ENCODE results near the gene RANBP9.
A peak's percentile ranks its signal among the peaks of the same experiment; 100 is the strongest.

The RANBP9 gene

GRCh38 chr6:13711733-13712598 lies at the start of gene RANBP9:
Gene RANBP9, minus strand, starts transcription at chr6:13711835. Its CDS starts 330 bp downstream, at chr6:13711505.
- DNase-seq: peak; percentile 93

DNA sequence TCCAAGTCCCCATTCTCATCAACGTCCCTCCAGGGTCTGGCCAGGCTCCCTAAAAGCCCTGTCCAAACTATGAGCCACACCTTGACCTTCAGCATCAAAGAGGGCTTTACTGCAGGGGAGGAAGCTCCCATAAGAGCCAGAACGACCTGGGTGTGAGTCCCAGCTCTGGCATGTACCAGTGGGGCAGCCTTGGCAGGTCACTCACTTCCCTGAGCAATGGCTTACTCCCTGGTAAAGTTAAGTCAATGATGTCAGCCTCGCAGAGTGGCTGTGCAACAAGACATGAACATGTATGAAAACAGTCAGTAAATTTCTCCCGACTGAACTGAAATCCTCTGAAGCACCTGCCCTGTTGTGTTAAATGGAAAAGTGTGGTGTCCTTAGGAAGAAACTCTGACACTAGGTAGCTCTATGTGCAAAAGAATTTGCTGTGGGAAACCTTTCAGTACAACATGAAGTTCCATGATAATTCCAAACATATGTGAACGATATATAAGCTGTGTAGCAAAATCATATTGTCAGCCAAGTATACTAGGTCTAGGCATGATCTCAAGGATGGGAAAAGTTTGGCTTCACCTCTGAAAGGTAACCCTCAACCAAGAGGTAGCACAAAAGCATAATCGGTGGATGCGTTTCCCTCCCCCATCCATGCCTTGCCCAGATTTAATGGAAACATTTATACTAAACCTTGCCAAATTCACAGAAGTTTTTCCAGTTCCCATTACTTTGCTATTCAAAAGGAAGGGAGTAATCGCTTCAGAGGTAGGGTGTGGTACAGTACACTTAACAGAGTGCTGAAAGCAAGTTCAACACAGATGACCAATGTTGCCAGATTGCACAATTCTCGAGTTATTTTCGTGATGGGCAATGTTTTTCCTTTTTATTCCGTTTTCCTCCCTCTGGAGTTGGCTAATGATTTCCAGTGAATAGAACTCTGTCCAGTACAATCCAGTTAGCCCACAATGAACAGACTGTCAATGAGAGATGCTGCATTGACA lies 49.0 kb upstream of the RANBP9 start:
- DNase-seq: no peak

GRCh38 chr6:13759025-13759424 lies 47.4 kb upstream of the RANBP9 start:
- DNase-seq: no peak

DNA sequence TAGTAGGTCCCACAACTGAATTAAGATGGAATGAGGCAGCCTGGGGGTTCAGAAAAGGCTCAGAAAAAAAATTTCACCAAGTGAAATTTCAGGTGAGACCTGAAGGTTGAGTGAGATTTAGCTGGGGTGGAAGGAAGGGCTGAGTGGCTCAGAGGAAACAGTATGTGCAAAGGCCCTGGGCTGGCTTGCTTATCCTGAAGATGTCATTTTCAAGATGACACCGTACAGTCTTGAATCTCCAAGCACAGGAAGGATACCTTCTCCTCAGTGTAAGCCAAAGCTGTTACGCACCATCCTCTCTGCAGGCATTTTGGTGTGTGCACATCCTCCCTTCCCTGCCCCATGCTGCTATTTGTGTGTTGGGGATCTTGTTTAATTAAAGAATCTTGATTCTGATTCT lies 43.0 kb upstream of the RANBP9 start:
- no peak for DNase-seq

DNA sequence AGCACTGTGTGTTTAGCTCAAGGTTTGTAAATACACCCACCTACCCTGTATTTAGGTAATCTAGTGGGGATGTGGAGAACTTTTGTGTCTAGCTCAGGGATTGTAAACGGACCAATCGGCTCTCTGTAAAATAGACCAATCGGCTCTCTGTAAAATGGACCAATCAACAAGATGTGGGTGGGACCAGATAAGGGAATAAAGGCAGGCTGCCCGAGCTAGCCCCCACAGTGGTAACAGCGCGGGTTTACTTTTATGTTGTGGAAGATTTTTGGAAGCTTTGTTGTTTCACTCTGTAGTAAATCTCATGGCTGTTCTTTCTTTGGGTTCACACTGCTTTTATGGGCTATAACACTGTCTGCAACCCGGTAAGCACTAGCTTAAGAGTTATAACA lies 32.1 kb upstream of the RANBP9 start:
- no peak for DNase-seq

DNA sequence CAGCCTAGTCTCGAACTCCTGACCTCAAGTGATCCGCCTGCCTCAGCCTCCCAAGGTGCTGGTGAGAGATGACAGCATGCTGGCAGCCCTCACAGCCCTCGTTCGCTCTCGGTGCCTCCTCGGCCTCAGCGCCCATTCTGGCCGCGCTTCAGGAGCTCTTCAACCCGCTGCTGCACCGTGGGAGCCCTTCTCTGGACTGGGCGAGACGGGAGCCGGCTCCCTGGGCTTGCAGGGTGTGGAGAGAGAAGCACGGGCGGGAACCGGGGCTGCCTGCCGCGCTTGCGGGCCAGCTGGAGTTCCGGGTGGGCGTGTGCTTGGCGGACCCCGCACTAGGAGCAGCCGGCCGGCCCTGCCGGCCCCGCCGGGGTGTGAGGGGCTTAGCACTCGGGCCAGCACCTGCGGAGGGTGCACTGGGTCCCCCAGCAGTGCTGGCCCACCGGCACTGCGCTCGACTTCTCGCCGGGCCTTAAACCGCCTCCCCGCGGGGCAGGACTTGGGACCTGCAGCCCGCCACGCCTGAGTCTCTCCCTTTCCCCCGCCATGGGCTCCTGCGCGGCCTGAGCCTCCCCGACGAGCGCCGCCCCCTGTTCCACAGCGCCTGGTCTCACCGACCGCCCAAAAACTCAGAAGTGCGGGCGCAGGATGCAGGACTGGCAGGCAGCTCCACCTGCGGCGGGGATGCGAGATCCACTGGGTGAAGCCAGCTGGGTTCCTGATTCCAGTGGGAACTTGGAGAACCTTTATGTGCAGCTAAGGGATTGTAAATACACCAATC lies 31.5 kb upstream of the RANBP9 start:
- peak; percentile 56 for DNase-seq

- DNase-seq: peak; percentile 17
These were observed 29.7 kb upstream of the RANBP9 start for GRCh38 chr6:13741365-13741764.

GRCh38 chr6:13735031-13735430 lies 23.4 kb upstream of the RANBP9 start:
- DNase-seq: no peak

GRCh38 chr6:13733178-13733887 lies 21.7 kb upstream of the RANBP9 start:
- no peak for DNase-seq

- no peak for DNase-seq
These were observed 19.1 kb upstream of the RANBP9 start for GRCh38 chr6:13730704-13731103.

- no peak for DNase-seq
These were observed 18.3 kb upstream of the RANBP9 start for GRCh38 chr6:13729891-13730290.

DNA sequence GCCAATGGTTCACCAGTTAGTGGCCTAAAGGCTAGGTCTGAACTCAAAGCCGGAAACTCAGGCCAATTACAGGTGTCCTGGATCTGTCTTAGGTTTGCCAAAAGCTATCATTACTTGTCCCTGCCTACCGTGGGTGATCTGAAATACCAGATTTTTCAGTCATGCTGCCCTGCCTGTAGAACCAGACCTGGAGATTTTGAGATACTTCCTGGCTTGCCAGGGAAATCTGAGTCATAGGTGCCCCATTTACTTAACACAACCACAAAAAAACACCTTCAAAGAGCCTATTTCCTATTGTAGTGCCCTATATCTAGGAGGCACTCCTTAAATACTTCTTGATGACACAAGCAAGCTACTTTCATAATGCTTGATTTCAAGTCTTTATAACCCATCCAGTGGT lies 13.9 kb upstream of the RANBP9 start:
- no peak for DNase-seq

GRCh38 chr6:13725052-13725451 lies 13.4 kb upstream of the RANBP9 start:
- DNase-seq: no peak

DNA sequence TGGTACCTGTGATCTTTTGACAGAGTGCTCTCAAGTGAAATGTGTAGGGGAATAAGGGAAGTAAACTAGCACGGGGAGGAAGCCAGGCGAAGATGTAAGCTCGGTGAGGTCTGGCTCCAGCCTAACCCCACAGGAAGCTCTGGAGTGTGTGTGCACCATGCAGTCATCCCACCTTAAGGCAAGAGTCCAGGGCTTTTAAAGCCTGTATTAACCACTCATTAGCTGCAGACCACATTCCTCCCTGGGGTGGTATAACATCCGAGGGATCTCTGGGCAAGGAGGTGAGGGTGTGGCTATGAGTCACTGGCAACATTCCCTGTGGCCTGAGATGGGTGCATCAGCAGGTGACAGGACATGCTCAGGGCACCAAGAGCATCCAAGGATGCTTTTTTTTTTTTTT lies 12.5 kb upstream of the RANBP9 start:
- no peak for DNase-seq

DNA sequence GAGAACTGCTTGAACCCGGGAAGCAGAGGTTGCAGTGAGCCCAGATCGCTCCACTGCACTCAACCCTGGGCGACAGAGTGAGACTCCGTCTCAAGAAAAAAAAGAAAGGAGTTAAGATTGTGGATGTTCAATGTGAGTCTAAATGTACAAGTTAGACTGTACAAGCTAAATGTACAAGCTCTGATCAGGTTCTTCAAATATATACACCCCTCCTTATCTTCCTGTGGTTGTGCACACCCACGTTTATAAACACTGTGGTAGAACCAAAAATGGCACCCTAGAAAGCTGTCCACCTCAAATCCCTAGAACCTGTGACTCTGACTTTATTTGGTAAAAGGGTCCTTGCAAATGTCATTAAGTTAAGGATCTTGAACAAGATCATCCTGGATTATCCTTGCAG lies 11.2 kb upstream of the RANBP9 start:
- no peak for DNase-seq

GRCh38 chr6:13718123-13718458 lies 6.5 kb upstream of the RANBP9 start:
- no peak for DNase-seq

- DNase-seq: no peak
These were observed 5.3 kb upstream of the RANBP9 start for GRCh38 chr6:13716955-13717295.

DNA sequence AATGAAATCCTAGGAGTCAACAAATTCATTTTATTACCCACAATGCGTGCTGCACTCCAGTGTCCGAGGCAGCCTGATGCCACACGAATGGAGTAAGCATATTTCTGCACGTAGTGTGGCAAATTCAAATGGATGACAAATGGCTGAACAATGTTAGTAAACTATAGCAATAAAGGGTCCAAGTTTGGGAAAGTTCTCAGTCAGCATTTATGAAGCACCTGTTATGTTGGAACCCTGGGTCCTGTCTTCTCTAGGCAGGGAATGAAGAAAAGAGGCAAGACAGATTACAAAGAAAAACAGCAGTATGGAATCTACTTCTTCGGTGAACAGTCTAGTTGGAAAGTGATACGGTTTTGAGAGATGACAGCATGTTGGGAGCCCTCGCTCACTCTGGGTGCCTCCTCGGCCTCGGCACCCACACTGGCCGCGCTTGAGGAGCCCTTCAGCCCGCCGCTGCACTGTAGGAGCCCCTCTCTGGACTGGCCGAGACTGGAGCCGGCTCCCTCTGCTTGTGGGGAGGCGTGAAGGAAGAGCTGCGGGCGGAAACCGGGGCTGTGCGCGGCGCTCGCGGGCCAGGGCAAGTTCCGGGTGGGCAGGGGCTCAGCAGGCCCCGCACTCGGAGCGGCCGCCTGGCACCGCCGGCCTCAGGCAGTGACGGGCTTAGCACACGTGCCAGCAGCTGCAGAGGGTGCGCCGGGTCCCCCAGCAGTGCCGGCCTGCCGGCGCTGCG lies 4.8 kb upstream of the RANBP9 start:
- no peak for DNase-seq

DNA sequence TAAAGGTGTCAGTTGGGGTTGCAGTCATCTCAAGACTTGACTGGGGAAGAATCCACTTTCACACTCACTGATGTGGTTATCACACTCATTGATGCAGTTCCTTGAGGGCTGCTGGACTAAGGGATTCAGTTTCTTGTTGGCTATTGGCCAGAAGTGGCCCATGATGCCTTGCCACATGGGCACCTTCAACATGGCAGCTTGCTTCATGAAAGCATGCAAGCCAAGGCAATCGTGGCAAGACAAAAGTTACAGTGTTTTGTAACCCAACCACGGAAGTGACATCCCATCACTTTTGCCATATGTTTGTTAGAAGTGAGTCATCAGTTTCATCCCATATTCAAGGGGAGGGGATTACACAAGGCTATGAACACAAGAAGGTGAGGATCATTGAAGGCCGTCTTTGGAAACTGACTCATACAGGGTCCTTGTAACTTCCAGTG lies 3.8 kb upstream of the RANBP9 start:
- no peak for DNase-seq

DNA sequence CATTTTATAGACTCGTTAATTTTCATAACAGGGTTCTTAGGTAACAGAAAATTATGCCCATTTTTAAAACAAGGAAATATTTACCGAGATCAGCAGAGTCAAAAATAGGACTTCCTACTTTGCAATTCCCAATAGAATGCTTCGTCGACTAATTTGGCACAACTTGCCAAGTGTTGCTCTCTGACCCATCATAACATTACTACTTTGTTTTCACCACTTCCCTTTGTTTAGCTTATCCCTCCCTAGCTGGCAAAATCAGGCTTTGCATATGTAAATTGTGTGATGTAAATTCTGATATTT lies 914 bp upstream of the RANBP9 start:
- no peak for DNase-seq

GRCh38 chr6:13711324-13711732 lies 307 bp downstream of the RANBP9 start:
- no peak for DNase-seq
